ENCODE results near the gene FBXW12. TPM values are rescaled to one million over a fixed set of nuclear protein-coding genes. Genes with fewer than 3 reads are reported as not detected.

Gene FBXW12
- total and polyA plus RNA-seq, 2 of the 8 experiments (the other 6 are each of a cell fraction or from before 2014, with no cell fraction given) = 0.35 to 0.85 TPM

GRCh38 chr3:48413086-48413485, 41.1 kb downstream of the FBXW12 start:
- 88% methylated on average over 8 of the region's 8 CpGs; no CpG with 5 or more reads in 1 of the 2 experiments for WGBS, 2 experiments (ENCODE audit: extremely low coverage in 1 of 2, insufficient coverage in 1 of 2, insufficient read length in 1 of 2, insufficient replicate concordance in 2 of 2, low coverage in 1 of 2, low lambda C conversion rate in 2 of 2, missing lambda C conversion rate in 1 of 2)
- H4K20me1 ChIP-seq (replicated peaks in 1 of 2; ENCODE audit: control insufficient read depth in 1 of 2, insufficient read depth in 2 of 2, low read length in 2 of 2) = peaks cover 6 to 53% of the 10 kb centered on the region in 2 experiments
- FAIRE-seq (no peak), DNase-seq (ENCODE audit: low read depth in 1 of 2, low spot score in 2 of 2) (no peak)
- no peaks in the 10 kb centered on the region; a peak in 1 of 4 replicates for H3K79me2 ChIP-seq (ENCODE audit: control insufficient read depth in 1 of 2, insufficient read depth in 2 of 2, low read length in 2 of 2)
- H3K14ac ChIP-seq (ENCODE audit: insufficient read length) = no peak overlapping the region
- ChIA-PET POLR2A (ENCODE audit: partially characterized antibody) (interaction anchor here (1.5 to 31.5 kb wide), 3 partner anchors 5 to 34 kb away, joined by 3 to 650 read pairs (median 650); partner anchors contain the start of genes ATRIP and PLXNB1), CTCF (ENCODE audit: partially characterized antibody) (interaction anchor here (0.9 to 7.7 kb wide), 6 partner anchors 10 to 219 kb away, joined by 3 to 130 read pairs (median 6); partner anchors contain the start of gene PLXNB1)
- H3K23me2 ChIP-seq (ENCODE audit: low read depth, low read length) = no peaks in the 10 kb centered on the region
- H3K36me3 ChIP-seq (ENCODE audit: control insufficient read depth in 2 of 4, insufficient read depth in 4 of 4, low read length in 3 of 4) = peaks cover 73 to 89% (median 88%) of the 10 kb centered on the region in 4 experiments
- H3K4ac ChIP-seq (replicated peaks; ENCODE audit: insufficient read length, low read depth, low read length) = no peak overlapping the region
- H3K27me3 ChIP-seq (replicated peaks in 1 of 4; ENCODE audit: control insufficient read depth in 3 of 4, extremely low read depth in 1 of 4, insufficient read depth in 3 of 4, low read length in 3 of 4) = no peaks in the 10 kb centered on the region
- no peak overlapping the region for H4K91ac ChIP-seq (replicated peaks; ENCODE audit: insufficient read length, low read length)
- no peak overlapping the region for H3K18ac ChIP-seq (ENCODE audit: extremely low read depth, low read length)
- no peak overlapping the region for H2BK12ac ChIP-seq (ENCODE audit: low read depth, low read length)
- H3K9me3 ChIP-seq (ENCODE audit: insufficient read depth in 2 of 2, low read depth in 1 of 2, low read length in 1 of 2) = no peaks in the 10 kb centered on the region
- no peak overlapping the region for H2BK5ac ChIP-seq (ENCODE audit: low read depth, low read length)
- H3K79me1 ChIP-seq (ENCODE audit: low read depth, low read length) = no peaks in the 10 kb centered on the region; the same call in 1 of the 2 replicates
- no peak overlapping the region for H2AFZ ChIP-seq (ENCODE audit: low read length)
- H3K4me2 ChIP-seq (ENCODE audit: insufficient read depth in 1 of 2, low read depth in 2 of 2, low read length in 2 of 2) = no peak overlapping the region
- H2AK5ac ChIP-seq (ENCODE audit: low read depth, low read length) = no peak overlapping the region
- no peak overlapping the region for H3K27ac ChIP-seq (ENCODE audit: low read depth, low read length)
- H2BK120ac ChIP-seq (replicated peaks; ENCODE audit: low read depth, low read length) = no peak overlapping the region
- H3K4me3 ChIP-seq (ENCODE audit: extremely low read depth in 1 of 4, insufficient read depth in 2 of 4, low read depth in 3 of 4, low read length in 4 of 4) = no peak overlapping the region
- no peaks in the 10 kb centered on the region for H3K4me1 ChIP-seq (replicated peaks in 1 of 4; ENCODE audit: control insufficient read depth in 3 of 4, insufficient read depth in 4 of 4, low read length in 3 of 4)
- H4K8ac ChIP-seq (ENCODE audit: extremely low read depth, insufficient read depth, low read length) = no peak overlapping the region
- H2BK20ac ChIP-seq (ENCODE audit: low read length) = no peak overlapping the region
- no peak overlapping the region for H4K5ac ChIP-seq (ENCODE audit: insufficient read length, low read depth, low read length)
- H3K23ac ChIP-seq (ENCODE audit: insufficient read length) = no peak overlapping the region
- no peak overlapping the region for H3K56ac ChIP-seq (replicated peaks; ENCODE audit: insufficient read length, low read depth, low read length)
- no peak overlapping the region for H3K9ac ChIP-seq (replicated peaks in 1 of 4; ENCODE audit: extremely low read depth in 1 of 4, low read depth in 3 of 4, low read length in 3 of 4)
- no peak overlapping the region for H2BK15ac ChIP-seq (ENCODE audit: low read length)
- no peak for TF ChIP-seq ATF3 (IDR thresholded peaks at IDR 0.05; ENCODE audit: insufficient read depth, low read depth, low read length)
- TF ChIP-seq CEBPB (IDR thresholded peaks at IDR 0.05; ENCODE audit: low read depth, low read length) = no peak
- no peak for TF ChIP-seq ZNF274 (IDR thresholded peaks at IDR 0.05; ENCODE audit: borderline replicate concordance, extremely low read depth, low read length)
- no peak for TF ChIP-seq GTF2F1 (IDR thresholded peaks at IDR 0.05; ENCODE audit: borderline replicate concordance, low read depth, low read length)
- no peak for TF ChIP-seq RFX5 (IDR thresholded peaks at IDR 0.05; ENCODE audit: borderline replicate concordance, low read depth, low read length)
- TF ChIP-seq RAD21 (IDR thresholded peaks at IDR 0.05 in 1 of 2, conservative IDR thresholded peaks at IDR 0.05 in 1 of 2; ENCODE audit: low read depth in 2 of 2, low read length in 2 of 2) = no peak
- TF ChIP-seq KDM4A (IDR thresholded peaks at IDR 0.05; ENCODE audit: low read depth, low read length, severe bottlenecking) = no peak
- no peak for TF ChIP-seq E2F6 (IDR thresholded peaks at IDR 0.05)
- no peak for TF ChIP-seq TAF7 (optimal IDR thresholded peaks at IDR 0.05; ENCODE audit: borderline replicate concordance, low read depth, low read length)
- no peak for TF ChIP-seq RXRA (IDR thresholded peaks at IDR 0.05; ENCODE audit: insufficient read depth, low read depth, low read length)
- no peak for TF ChIP-seq EP300 (IDR thresholded peaks at IDR 0.05; ENCODE audit: borderline replicate concordance in 1 of 2, low read depth in 2 of 2, low read length in 2 of 2)

All from H1 (cell line).